ENCODE data around the gene DGUOK. TPM values are rescaled to one million over a fixed set of nuclear protein-coding genes. Genes with fewer than 3 reads are reported as not detected.

DGUOK gene
- 168 and 188 TPM in 2 replicates for polyA plus RNA-seq
- polyA minus RNA-seq: 58.5 and 63.5 TPM in 2 replicates

- no peaks in the 10 kb centered on the region for H4K20me1 ChIP-seq (ENCODE audit: insufficient read depth)
- peak; percentile 90 for TF ChIP-seq MXI1 (conservative IDR thresholded peaks at IDR 0.05; ENCODE audit: poor library complexity, severe bottlenecking)
- peak; percentile 65 for TF ChIP-seq SMC3 (conservative IDR thresholded peaks at IDR 0.05; ENCODE audit: poor library complexity)
- TF ChIP-seq RAD21 (conservative IDR thresholded peaks at IDR 0.05): peak; percentile 63
- TF ChIP-seq EZH2 (IDR thresholded peaks at IDR 0.05; ENCODE audit: borderline replicate concordance, insufficient read depth, low read length, poor library complexity, severe bottlenecking): no peak
- TF ChIP-seq EP300 (conservative IDR thresholded peaks at IDR 0.05; ENCODE audit: poor library complexity, severe bottlenecking): peak; percentile 73
- no peak for TF ChIP-seq CTCF (IDR thresholded peaks at IDR 0.05; ENCODE audit: poor library complexity, severe bottlenecking)
- TF ChIP-seq TAF1 (IDR thresholded peaks at IDR 0.05; ENCODE audit: low read depth): peak; percentile 80
- TF ChIP-seq REST (IDR thresholded peaks at IDR 0.05; ENCODE audit: borderline replicate concordance): peak; percentile 88
- peak; percentile 99 for TF ChIP-seq POLR2AphosphoS5 (IDR thresholded peaks at IDR 0.05)
- H3K9ac ChIP-seq (ENCODE audit: low read length): peak within 1 kb of the TSS; percentile 92
- H3K9me2 ChIP-seq (ENCODE audit: insufficient read depth, low read length): no peaks in the 10 kb centered on the region
- peak within 1 kb of the TSS; percentile 93 for H2AFZ ChIP-seq (ENCODE audit: low read depth, low read length)
- no peaks in the 10 kb centered on the region for H3K36me3 ChIP-seq (ENCODE audit: insufficient read depth, low read length)
- no peaks in the 10 kb centered on the region for H3K27me3 ChIP-seq (ENCODE audit: insufficient read depth, low read depth, low read length)
- peak within 1 kb of the TSS; percentile 76 for H3K4me3 ChIP-seq (ENCODE audit: low read length)
- H3K4me2 ChIP-seq (ENCODE audit: low read length): peak within 1 kb of the TSS; percentile 94
- H3K9me3 ChIP-seq (ENCODE audit: low read length): no peaks in the 10 kb centered on the region
- H3K79me2 ChIP-seq (replicated peaks; ENCODE audit: insufficient read depth, low read length): peaks cover 41% of the 10 kb centered on the region
- no peaks in the 10 kb centered on the region for H3F3A ChIP-seq (ENCODE audit: insufficient read depth, low read length, poor library complexity, severe bottlenecking)
- peak within 1 kb of the TSS; percentile 89 for H3K27ac ChIP-seq (ENCODE audit: low read length)
Observed at GRCh38 chr2:73926493-73927327, at the start of gene DGUOK. Gene DGUOK (plus strand): TSS chr2:73926880. CDS start chr2:73926911, 31 bp downstream.

DNA sequence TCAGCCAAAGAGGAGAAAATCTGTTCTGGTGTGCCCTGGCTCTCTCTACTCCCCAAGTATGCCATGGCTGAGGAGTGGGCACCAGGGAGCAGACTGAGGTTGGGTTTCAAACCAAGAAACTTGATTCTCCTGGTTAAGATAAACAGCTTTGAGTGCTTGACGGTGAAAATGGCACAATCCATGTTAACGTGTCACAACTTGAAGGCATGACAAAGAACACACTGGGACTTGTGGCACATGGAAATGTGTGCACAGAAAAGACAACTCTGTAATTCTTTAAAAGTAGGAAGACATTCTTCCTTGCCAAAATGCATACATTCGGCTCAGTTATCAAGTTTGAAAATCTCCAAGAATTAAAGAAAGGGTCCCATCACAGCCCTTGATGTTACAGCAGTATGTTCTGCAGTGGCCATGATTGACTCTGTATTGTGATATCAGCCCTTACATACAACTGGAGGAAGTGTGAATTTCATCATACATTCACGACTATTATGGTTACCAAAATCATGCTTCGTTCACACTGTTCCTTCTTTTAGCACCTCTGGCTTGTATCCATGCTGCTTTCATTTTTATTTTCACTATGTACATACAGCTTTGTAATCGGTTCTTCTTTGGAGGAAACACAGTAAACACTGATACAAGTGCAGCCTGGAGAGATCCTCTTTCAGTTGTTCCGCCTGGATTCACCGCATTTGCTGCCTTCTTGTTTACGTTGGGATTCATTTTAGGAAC lies 49.4 kb upstream of the DGUOK start:
- H3K9me2 ChIP-seq (ENCODE audit: insufficient read depth, low read length): no peaks in the 10 kb centered on the region
- no peak overlapping the region for H3K4me3 ChIP-seq (ENCODE audit: low read length)
- no peak overlapping the region for H3K4me2 ChIP-seq (ENCODE audit: low read length)
- H3K27ac ChIP-seq (ENCODE audit: low read length): no peak overlapping the region
- no peaks in the 10 kb centered on the region for H3K79me2 ChIP-seq (replicated peaks; ENCODE audit: insufficient read depth, low read length)
- H3K27me3 ChIP-seq (ENCODE audit: insufficient read depth, low read depth, low read length): no peaks in the 10 kb centered on the region
- no peaks in the 10 kb centered on the region for H3K9me3 ChIP-seq (ENCODE audit: low read length)
- no peak overlapping the region for H3K9ac ChIP-seq (ENCODE audit: low read length)
- H2AFZ ChIP-seq (ENCODE audit: low read depth, low read length): no peak overlapping the region
- TF ChIP-seq RAD21 (conservative IDR thresholded peaks at IDR 0.05) (no peak), EZH2 (IDR thresholded peaks at IDR 0.05; ENCODE audit: borderline replicate concordance, insufficient read depth, low read length, poor library complexity, severe bottlenecking) (no peak), TAF1 (IDR thresholded peaks at IDR 0.05; ENCODE audit: low read depth) (no peak), CTCF (IDR thresholded peaks at IDR 0.05; ENCODE audit: poor library complexity, severe bottlenecking) (no peak), SMC3 (conservative IDR thresholded peaks at IDR 0.05; ENCODE audit: poor library complexity) (no peak), REST (IDR thresholded peaks at IDR 0.05; ENCODE audit: borderline replicate concordance) (no peak), MXI1 (conservative IDR thresholded peaks at IDR 0.05; ENCODE audit: poor library complexity, severe bottlenecking) (no peak), POLR2AphosphoS5 (IDR thresholded peaks at IDR 0.05) (no peak), EP300 (conservative IDR thresholded peaks at IDR 0.05; ENCODE audit: poor library complexity, severe bottlenecking) (no peak)
- no peaks in the 10 kb centered on the region for H3K36me3 ChIP-seq (ENCODE audit: insufficient read depth, low read length)
- no peaks in the 10 kb centered on the region for H3F3A ChIP-seq (ENCODE audit: insufficient read depth, low read length, poor library complexity, severe bottlenecking)
- H4K20me1 ChIP-seq (ENCODE audit: insufficient read depth): no peaks in the 10 kb centered on the region

Measured in neural cell (in vitro differentiated cells).